ENCODE data around the gene CFAP74. TPM values are rescaled to one million over a fixed set of nuclear protein-coding genes. Genes with fewer than 3 reads are reported as not detected.

The CFAP74 gene
- total RNA-seq, 1 donor from 2014 or later = not detected

GRCh38 chr1:2019571-2020309, 16.2 kb upstream of the CFAP74 start:
- peak in 1 of 2 donors; percentile 37 for DNase-seq (ENCODE audit: low read depth in 2 of 2)

- peak in 1 of 2 donors; percentile 39 for DNase-seq (ENCODE audit: low read depth in 2 of 2)
Observed at GRCh38 chr1:2019172-2019543, 15.6 kb upstream of the CFAP74 start, which contains the start of gene GABRD. Gene GABRD, plus strand, starts transcription at chr1:2019345. Its CDS starts 79 bp downstream, at chr1:2019424.

DNA sequence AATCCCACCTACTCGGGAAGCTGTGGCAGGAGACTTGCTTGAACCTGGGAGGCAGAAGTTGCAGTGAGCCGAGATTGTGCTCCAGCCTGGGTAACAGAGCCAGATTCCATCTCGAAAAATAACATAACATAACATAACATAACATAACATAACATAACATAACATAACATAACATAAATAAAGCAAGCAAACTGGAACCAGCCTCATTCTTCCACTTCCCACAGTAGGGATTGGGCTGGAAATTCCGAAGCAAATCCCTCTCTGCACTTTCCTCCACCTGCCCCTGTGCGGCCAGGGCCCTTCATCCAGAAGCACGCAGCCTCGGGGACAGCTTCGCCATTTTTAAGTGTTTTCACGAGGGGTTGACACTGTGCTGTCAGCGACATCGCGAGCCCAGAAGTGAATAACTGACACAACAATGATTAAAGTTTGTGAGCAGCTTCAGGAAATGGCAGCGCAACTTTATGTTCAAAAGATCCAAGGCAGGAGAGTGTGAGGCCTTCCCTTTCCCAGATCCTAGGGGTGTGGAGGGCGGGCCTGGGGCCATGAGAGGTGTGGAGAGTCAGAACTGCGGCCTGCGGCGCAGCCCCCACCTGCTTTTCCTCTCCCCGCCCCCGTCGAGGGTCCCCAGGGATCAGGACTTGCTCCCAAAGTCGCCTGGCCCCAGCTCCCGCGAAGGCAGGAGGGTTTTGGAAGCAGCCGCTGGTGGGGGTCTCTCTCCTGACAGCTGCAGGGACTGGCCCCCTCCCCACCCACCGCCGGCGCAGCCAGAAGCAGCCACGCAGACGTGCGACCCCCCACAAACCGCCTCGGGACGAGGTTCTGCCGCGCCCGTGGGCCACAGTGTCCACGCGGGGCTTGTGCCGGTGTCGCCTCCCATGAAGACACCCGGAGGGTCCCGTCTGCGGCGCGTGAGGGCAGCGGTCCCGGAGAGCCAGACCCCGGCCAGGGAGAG, 14.9 kb upstream of the CFAP74 start:
- no peak for DNase-seq (ENCODE audit: low read depth in 2 of 2)

DNA sequence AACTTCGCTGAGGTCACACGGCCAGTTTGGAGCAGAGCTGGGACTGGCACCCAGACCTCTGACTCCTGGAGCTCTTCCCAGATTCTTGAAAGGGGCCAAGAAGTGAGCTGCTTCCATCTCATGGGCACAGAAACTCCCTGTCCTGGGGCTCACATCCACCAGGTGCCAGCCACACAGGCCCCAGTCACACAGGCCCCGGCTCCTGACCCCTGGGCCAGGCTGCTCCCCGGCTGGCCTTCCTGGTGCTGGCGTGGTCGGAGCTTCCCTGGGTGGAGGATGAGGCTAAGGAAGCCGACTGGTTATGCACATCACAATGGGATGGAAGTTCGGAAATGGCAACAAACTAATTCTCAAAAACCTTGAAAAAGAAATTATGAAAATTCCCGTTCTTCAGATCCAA, 12.5 kb upstream of the CFAP74 start:
- no peak for DNase-seq (ENCODE audit: low read depth in 2 of 2)

DNA sequence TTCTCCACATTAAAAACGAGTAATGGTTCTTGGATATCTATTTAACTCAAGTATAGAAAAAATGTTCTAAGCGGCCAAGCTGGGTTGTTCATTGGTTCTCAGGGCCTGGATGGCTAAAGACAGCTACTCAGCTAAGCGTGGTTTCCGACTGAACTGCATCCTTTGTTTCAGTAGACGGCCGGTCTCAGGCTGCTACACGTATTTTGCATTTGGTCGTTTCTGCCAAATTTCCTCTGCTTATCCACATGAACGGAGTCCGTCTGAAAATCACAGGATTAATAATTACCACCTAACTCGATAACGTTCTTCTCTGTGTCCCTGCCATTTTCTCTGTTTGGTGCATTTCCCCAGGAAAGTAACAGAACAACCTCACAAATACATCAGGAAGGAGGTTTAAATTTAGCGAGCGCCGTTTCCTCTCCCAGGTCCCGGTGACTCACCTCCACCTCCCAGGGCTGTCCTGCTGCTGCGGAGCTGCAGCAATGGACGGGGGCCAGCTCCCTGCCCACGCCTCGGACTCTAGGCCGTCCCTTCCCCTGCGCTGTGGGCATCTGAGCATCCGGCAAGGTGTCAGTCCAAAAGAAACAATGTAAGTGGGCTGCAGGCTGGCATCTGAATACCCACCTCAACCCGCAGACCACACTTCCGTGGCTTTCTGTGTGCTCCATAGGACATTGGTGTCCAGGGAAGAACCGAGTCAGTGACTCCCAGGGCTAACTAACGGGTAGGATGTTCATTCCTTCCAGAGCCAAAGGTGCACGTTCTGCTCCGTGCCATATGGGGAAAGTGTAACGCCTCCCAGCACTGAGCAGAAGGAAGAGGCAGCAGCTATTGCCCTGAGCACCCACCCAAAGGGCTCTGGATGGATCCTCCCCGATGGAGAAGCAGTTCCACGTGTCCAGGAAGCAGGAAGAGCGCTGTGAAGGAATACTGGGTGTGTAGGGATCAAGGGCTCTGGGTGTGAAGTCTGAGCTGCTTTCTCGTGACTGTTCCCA, 11.5 kb upstream of the CFAP74 start:
- peak; percentile 17 to 56 for DNase-seq (ENCODE audit: low read depth in 2 of 2)

GRCh38 chr1:2014181-2014580, 10.6 kb upstream of the CFAP74 start:
- DNase-seq (ENCODE audit: low read depth in 2 of 2) = no peak

GRCh38 chr1:2009101-2010053, 5.8 kb upstream of the CFAP74 start:
- no peak for DNase-seq (ENCODE audit: low read depth in 2 of 2)

DNA sequence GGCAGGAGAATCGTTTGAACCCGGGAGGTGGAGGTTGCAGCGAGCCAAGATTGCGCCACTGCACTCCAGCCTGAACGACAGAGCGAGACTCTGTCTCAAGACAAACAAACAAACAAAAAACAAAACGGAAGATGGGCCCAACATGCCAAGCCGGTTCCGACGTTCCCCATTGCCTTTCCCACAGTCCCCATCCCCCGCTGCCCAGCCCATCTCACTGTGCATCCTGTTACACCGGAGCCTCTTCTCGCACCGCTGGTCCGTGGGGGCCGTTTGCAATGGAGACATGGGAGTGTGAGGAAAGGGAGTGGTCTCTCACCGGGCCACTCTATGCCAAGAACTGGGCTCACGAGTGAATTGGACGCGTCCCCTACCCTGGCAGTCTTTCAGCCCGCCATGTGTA, 1.3 kb upstream of the CFAP74 start:
- DNase-seq (ENCODE audit: low read depth in 2 of 2) = no peak

GRCh38 chr1:2001773-2002411, 1.7 kb downstream of the CFAP74 start:
- no peak for DNase-seq (ENCODE audit: low read depth in 2 of 2)

DNA sequence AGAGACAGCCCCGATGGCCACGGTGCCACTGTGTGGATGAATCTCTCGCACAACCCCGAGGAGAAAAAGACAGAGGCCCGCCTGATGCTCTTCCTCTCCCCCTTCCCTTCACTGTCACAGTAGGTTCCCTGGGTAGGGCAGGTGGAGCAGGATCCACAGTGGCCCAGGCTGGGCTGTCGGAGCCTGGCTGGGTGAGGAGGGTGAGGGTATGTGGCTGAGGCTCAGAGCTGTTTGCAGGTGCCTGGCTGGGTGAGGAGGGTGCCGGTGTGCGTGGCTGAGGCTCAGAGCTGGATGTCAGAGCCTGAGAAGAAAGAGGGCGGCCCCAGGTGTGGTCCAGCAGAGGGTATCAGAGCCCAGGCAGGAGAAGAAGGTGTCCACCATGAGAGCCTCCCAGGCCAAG, 2.7 kb downstream of the CFAP74 start:
- DNase-seq (ENCODE audit: low read depth in 2 of 2) = no peak

- no peak for DNase-seq (ENCODE audit: low read depth in 2 of 2)
Observed at GRCh38 chr1:2000432-2000831, 3.2 kb downstream of the CFAP74 start.

GRCh38 chr1:1997576-1997975, 6.0 kb downstream of the CFAP74 start:
- no peak for DNase-seq (ENCODE audit: low read depth in 2 of 2)

GRCh38 chr1:1996207-1996651, 7.4 kb downstream of the CFAP74 start:
- peak in 1 of 2 donors; percentile 31 for DNase-seq (ENCODE audit: low read depth in 2 of 2)

- DNase-seq (ENCODE audit: low read depth in 2 of 2) = no peak
Observed at GRCh38 chr1:1994536-1994935, 9.1 kb downstream of the CFAP74 start.

- no peak for DNase-seq (ENCODE audit: low read depth in 2 of 2)
Observed at GRCh38 chr1:1990222-1990621, 13.4 kb downstream of the CFAP74 start.

GRCh38 chr1:1989789-1990188, 13.8 kb downstream of the CFAP74 start:
- no peak for DNase-seq (ENCODE audit: low read depth in 2 of 2)

- peak; percentile 11 to 17 for DNase-seq (ENCODE audit: low read depth in 2 of 2)
Observed at GRCh38 chr1:1989102-1989542, 14.5 kb downstream of the CFAP74 start.

- no peak for DNase-seq (ENCODE audit: low read depth in 2 of 2)
Observed at GRCh38 chr1:1988061-1988945, 15.3 kb downstream of the CFAP74 start.
